ENCODE results near the gene TSHZ3. TPM values are rescaled to one million over a fixed set of nuclear protein-coding genes. Genes with fewer than 3 reads are reported as not detected.

Gene TSHZ3
- total RNA-seq, 1 experiment from 2014 or later, result 0.05 TPM

DNA sequence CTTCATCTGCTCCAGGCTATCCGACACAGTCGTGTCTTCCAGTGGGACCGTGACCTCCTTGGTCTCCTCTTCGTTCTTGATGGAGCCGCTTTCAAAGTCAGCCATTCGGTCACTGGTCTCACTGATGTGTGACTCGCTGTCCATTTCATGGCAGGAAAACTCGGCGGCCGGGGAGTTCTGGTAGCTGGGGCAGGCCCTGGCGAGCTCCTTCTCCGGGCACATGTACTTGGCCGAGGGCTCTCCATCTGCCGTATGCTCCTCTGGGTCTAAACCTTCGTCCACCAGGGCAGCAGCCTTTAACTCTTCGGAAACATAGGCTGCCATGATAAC, 69.8 kb downstream of the TSHZ3 start:
- ATAC-seq, result no peak
- no peak overlapping the region for H3K4me2 ChIP-seq (ENCODE audit: low read length)
- no peaks in the 10 kb centered on the region for H4K20me1 ChIP-seq (ENCODE audit: insufficient read depth)

DNA sequence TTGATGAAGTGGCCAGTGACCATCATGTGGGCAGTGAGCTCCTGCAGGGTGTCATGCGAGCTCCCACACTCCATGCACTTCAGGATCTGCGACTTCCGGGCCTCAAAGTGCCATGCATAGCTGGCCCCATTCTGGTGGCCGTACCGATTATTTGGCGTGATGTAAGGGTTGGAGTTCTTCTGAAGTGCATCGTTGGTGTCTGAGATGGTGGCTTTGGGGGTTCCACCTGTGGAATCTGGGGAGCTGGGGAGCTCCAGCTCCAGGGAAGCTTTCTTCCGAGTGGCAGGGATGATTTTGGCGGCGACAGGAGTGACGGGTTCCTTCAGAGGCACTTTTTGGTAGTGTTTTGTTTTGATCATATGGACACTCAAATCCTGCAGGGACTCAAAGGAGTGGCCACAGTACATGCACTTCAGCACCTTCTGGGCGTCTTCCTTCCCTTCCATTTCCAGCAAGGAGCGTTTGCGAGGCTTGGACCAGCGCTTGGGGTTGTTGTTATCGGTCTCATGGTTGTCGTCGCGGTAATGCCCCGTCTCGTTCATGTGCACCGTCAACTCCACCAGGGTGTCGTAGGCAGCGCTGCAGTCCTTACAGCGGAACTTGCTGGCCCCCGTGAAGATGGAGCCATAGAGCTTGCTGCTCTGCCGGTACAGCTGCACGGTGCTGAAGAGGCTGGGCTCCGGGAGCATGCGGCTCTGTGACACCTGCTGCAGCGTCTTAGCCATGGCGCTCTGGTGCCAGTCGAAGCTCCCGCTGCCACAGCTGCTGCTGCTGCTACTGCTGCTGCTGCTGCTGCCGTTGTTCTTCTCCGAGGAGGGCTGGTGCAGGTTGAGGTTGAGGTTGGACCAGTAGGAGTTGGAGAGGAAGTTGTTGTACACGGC, 70.4 kb downstream of the TSHZ3 start:
- H2AFZ ChIP-seq (ENCODE audit: low read depth, low read length, poor library complexity, severe bottlenecking), result no peak overlapping the region
- H4K20me1 ChIP-seq (ENCODE audit: insufficient read depth), result no peaks in the 10 kb centered on the region
- H3K4me3 ChIP-seq (replicated peaks in 1 of 2; ENCODE audit: low read depth in 1 of 2, low read length in 2 of 2), result no peak overlapping the region
- no peak overlapping the region for H3K4me2 ChIP-seq (ENCODE audit: low read length)
- H3K79me2 ChIP-seq (ENCODE audit: insufficient read depth, low read length), result no peaks in the 10 kb centered on the region
- no peak overlapping the region for H3K9ac ChIP-seq (ENCODE audit: low read length)
- no peaks in the 10 kb centered on the region for H3K27me3 ChIP-seq (ENCODE audit: insufficient read depth, low read length)
- intact Hi-C loops (cut with micrococcal nuclease), result no loop called here
- no peaks in the 10 kb centered on the region for H3K9me2 ChIP-seq (ENCODE audit: insufficient read depth)
- H3K36me3 ChIP-seq (ENCODE audit: control insufficient read depth in 1 of 2, insufficient read depth in 2 of 2, low read length in 2 of 2), result no peaks in the 10 kb centered on the region
- BruUV-seq (replicated peaks), result no TSS peak
- ATAC-seq (no peak), DNase-seq (ENCODE audit: low read depth, low spot score) (no peak)
- RAD21 ChIA-PET (ENCODE audit: low non-redundant PET in 1 of 2, low total read pairs in 2 of 2, uncharacterized antibody in 2 of 2, unreplicated experiment in 2 of 2), result no interaction called here
- H3K27ac ChIP-seq (ENCODE audit: low read depth, low read length), result no peak overlapping the region
- no peaks in the 10 kb centered on the region for H3K4me1 ChIP-seq (ENCODE audit: control insufficient read depth in 1 of 2, insufficient read depth in 2 of 2, low read length in 2 of 2)
- CTCF ChIA-PET, result no interaction called here
- POLR2A ChIA-PET, result no interaction called here
- H3K9me3 ChIP-seq (ENCODE audit: control insufficient read depth in 1 of 2, insufficient read depth in 1 of 2, low read depth in 1 of 2, low read length in 2 of 2), result peaks cover 0 to 33% of the 10 kb centered on the region in 2 experiments; a peak in 2 of 4 replicates
- TF ChIP-seq SRF (IDR thresholded peaks at IDR 0.05; ENCODE audit: low read depth) (no peak), ZNF274 (IDR thresholded peaks at IDR 0.05; ENCODE audit: low read depth, low read length) (no peak), EGR1 (IDR thresholded peaks at IDR 0.05; ENCODE audit: low read depth) (no peak), EZH2phosphoT487 (IDR thresholded peaks at IDR 0.05; ENCODE audit: borderline replicate concordance) (no peak), FOSL1 (IDR thresholded peaks at IDR 0.05; ENCODE audit: low read depth) (no peak), POLR2AphosphoS5 (IDR thresholded peaks at IDR 0.05; ENCODE audit: low read depth, low read length) (no peak), RAD21 (IDR thresholded peaks at IDR 0.05; ENCODE audit: low read depth) (no peak), SP1 (IDR thresholded peaks at IDR 0.05; ENCODE audit: low read depth) (no peak), POLR2A (IDR thresholded peaks at IDR 0.05; ENCODE audit: borderline replicate concordance, extremely low read depth, insufficient read depth, insufficient read length) (no peak), SIN3A (IDR thresholded peaks at IDR 0.05; ENCODE audit: low read depth) (no peak), JUND (IDR thresholded peaks at IDR 0.05) (no peak)
- TF ChIP-seq, protein P1, sequence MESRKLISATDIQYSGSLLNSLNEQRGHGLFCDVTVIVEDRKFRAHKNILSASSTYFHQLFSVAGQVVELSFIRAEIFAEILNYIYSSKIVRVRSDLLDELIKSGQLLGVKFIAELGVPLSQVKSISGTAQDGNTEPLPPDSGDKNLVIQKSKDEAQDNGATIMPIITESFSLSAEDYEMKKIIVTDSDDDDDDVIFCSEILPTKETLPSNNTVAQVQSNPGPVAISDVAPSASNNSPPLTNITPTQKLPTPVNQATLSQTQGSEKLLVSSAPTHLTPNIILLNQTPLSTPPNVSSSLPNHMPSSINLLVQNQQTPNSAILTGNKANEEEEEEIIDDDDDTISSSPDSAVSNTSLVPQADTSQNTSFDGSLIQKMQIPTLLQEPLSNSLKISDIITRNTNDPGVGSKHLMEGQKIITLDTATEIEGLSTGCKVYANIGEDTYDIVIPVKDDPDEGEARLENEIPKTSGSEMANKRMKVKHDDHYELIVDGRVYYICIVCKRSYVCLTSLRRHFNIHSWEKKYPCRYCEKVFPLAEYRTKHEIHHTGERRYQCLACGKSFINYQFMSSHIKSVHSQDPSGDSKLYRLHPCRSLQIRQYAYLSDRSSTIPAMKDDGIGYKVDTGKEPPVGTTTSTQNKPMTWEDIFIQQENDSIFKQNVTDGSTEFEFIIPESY (IDR thresholded peaks at IDR 0.05; ENCODE audit: extremely low read depth, insufficient replicate concordance, low read length), result no peak
- TF ChIP-seq, protein P2, sequence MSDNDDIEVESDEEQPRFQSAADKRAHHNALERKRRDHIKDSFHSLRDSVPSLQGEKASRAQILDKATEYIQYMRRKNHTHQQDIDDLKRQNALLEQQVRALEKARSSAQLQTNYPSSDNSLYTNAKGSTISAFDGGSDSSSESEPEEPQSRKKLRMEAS (IDR thresholded peaks at IDR 0.05), result no peak
- TF ChIP-seq, protein P3, sequence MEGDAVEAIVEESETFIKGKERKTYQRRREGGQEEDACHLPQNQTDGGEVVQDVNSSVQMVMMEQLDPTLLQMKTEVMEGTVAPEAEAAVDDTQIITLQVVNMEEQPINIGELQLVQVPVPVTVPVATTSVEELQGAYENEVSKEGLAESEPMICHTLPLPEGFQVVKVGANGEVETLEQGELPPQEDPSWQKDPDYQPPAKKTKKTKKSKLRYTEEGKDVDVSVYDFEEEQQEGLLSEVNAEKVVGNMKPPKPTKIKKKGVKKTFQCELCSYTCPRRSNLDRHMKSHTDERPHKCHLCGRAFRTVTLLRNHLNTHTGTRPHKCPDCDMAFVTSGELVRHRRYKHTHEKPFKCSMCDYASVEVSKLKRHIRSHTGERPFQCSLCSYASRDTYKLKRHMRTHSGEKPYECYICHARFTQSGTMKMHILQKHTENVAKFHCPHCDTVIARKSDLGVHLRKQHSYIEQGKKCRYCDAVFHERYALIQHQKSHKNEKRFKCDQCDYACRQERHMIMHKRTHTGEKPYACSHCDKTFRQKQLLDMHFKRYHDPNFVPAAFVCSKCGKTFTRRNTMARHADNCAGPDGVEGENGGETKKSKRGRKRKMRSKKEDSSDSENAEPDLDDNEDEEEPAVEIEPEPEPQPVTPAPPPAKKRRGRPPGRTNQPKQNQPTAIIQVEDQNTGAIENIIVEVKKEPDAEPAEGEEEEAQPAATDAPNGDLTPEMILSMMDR (IDR thresholded peaks at IDR 0.05 in 2 of 3, conservative IDR thresholded peaks at IDR 0.05 in 1 of 3; ENCODE audit: borderline replicate concordance in 1 of 3, insufficient read depth in 1 of 3, low read depth in 2 of 3, low read length in 2 of 3), result no peak
- TF ChIP-seq, protein P4, sequence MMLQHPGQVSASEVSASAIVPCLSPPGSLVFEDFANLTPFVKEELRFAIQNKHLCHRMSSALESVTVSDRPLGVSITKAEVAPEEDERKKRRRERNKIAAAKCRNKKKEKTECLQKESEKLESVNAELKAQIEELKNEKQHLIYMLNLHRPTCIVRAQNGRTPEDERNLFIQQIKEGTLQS (IDR thresholded peaks at IDR 0.05), result no peak

More for the DNA sequence above, 69.8 kb downstream of the TSHZ3 start:
- H3K9me2 ChIP-seq (ENCODE audit: insufficient read depth), result no peaks in the 10 kb centered on the region
- H3K9ac ChIP-seq (ENCODE audit: low read length), result no peak overlapping the region
- no TSS peak for BruUV-seq (replicated peaks)
- RAD21 ChIA-PET (ENCODE audit: low non-redundant PET in 1 of 2, low total read pairs in 2 of 2, uncharacterized antibody in 2 of 2, unreplicated experiment in 2 of 2), result no interaction called here
- H3K9me3 ChIP-seq (ENCODE audit: control insufficient read depth in 1 of 2, insufficient read depth in 1 of 2, low read depth in 1 of 2, low read length in 2 of 2), result peaks cover 0 to 35% of the 10 kb centered on the region in 2 experiments; a peak in 2 of 4 replicates
- no peak overlapping the region for H3K4me3 ChIP-seq (replicated peaks in 1 of 2; ENCODE audit: low read depth in 1 of 2, low read length in 2 of 2)
- H3K27ac ChIP-seq (ENCODE audit: low read depth, low read length), result no peak overlapping the region
- no peak for TF ChIP-seq EGR1 (IDR thresholded peaks at IDR 0.05; ENCODE audit: low read depth)
- TF ChIP-seq, protein P2 (IDR thresholded peaks at IDR 0.05), result no peak
- no peaks in the 10 kb centered on the region for H3K27me3 ChIP-seq (ENCODE audit: insufficient read depth, low read length)
- intact Hi-C loops (cut with micrococcal nuclease), result no loop called here
- no peak for DNase-seq (ENCODE audit: low read depth, low spot score)
- CTCF ChIA-PET, result no interaction called here
- H2AFZ ChIP-seq (ENCODE audit: low read depth, low read length, poor library complexity, severe bottlenecking), result no peak overlapping the region
- POLR2A ChIA-PET, result no interaction called here
- H3K4me1 ChIP-seq (ENCODE audit: control insufficient read depth in 1 of 2, insufficient read depth in 2 of 2, low read length in 2 of 2), result no peaks in the 10 kb centered on the region
- H3K79me2 ChIP-seq (ENCODE audit: insufficient read depth, low read length), result no peaks in the 10 kb centered on the region
- H3K36me3 ChIP-seq (ENCODE audit: control insufficient read depth in 1 of 2, insufficient read depth in 2 of 2, low read length in 2 of 2), result no peaks in the 10 kb centered on the region

Measured in HCT116 (cell line).